NCI-H1930 (cell line): ENCODE results near the gene RALGDS.

Source experiments
- DNase-seq, 2 experiments: peaks; one replicate each; lab custom pipeline; 2025; lab: John Stamatoyannopoulos, UW

The RALGDS gene

GRCh38 chr9:133119103-133119845, 1.8 kb downstream of the RALGDS start:
- DNase-seq, result no peak

DNA sequence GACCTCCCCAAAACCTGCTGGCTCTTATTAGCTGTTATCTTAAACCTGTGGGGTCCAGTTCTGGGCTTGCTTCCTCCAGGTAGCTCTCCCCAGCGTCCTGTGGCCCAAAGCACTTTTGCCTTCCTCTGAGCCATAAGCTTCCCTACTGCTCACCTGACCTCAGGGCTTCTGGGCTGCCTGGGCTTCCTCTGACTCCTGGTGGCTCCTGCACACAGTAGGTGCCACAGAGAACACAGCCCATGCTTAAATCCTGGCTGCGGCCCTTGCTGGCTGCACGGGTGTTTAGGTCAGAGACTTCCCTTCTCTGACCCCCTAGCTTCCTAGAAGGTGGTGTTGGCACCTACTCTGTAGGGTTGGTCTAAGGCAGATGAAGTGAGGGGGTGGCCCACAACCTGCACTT, 2.5 kb downstream of the RALGDS start:
- DNase-seq, result no peak

DNA sequence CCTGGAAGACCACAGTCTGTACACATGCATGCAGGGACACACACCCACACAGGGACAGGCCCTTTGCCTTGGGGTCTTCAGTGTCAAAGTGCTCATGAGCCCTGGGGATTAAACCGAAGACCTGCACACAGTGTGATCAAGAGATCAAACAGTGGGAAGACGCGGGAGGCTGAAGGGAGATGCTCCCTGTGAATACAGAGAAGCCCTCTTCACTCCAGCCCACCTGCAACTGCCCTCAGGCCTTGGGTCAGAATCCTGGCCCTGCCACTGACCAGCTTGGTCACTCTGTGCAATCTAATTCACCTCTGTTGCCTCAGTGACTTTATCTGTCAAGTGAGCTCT, 2.9 kb downstream of the RALGDS start:
- no peak for DNase-seq

DNA sequence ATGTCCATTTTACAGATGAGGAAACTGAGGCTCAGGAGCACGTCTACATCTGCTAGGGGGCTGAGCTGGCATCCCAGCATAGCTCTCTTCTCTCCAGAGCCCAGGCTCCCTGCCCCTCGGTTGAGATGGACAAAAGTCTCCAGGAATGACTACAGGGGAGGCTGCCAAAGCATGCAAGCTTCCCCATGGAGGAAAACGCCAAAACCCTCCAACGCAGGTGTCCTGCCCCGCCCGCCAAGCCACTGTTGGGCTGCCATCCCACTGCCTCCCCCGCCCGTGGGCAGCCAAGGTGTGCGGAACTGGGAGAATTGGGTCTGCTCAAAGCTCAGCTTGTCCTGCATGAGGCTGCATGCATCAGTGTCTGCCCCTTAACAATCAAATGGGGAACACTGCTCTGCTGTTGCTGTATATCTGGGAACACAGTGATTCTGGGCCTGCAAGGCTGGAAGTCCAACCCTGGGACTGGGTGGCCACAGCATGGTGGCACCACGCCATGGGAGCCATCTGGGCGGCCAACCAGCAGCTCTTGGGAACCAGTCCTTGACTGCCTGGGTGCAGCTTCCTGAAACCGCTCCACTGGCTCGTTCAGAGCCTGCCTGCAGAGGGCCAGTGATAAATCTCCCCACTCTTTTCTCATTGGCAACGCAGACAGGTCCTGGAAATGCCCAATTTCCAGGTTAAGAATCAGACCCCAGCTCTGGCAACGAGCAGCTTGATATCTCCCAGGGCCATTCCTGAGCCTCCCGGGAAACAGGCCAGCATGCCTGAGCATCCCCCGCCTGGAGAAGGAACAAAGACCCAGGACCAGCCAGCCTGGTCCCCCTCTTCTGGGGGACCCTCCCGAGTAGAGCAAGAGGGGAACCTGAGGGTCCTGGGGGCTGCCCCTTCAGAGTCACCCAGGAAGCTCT, 3.5 kb downstream of the RALGDS start:
- DNase-seq, result no peak

DNA sequence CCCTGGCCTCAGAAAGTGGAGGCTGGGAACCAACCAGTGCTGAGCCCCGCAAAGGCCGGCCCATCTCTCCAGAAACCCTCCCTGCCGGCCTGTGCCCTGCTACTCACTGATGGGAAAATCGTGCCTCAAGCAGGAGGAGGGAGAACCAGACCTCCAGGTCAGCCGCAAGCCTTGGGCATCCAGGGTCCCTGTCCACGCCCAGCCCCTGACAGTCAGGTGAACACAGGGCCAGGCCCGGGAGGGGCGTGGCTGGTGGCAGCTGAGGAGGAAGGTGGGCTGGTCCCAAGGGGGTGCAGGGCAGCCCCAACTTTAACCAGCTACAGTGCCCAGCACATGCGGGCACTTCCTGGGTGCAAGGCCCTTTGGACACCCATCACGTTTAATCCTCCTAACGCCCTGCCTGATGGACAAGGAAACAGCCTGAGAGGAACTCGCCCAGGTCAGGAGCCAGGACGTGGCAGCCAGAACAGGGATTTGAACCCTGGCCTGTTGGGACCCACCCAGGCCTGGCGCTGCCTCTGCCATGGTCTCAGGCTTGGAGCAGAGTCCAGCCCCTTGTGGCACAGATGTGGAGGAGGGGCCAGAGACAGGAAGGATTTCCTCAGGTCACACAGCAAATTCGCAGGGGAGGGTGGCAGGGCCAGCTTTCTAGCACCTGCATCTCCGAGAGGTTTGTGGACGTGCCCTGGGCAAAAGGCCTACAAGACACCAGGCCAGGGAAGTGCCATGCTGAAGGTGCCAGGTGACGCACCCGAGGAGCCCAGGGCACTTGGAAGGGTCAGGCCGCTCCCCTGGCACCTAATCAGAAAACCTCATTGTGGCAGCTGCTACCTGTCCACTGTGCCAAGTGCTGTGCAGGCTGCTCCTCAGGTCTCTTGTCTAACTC, 4.5 kb downstream of the RALGDS start:
- DNase-seq, result no peak

GRCh38 chr9:133115604-133116345, 5.3 kb downstream of the RALGDS start:
- no peak for DNase-seq

- DNase-seq, result no peak
These were observed 6.0 kb downstream of the RALGDS start for GRCh38 chr9:133114886-133115603.

DNA sequence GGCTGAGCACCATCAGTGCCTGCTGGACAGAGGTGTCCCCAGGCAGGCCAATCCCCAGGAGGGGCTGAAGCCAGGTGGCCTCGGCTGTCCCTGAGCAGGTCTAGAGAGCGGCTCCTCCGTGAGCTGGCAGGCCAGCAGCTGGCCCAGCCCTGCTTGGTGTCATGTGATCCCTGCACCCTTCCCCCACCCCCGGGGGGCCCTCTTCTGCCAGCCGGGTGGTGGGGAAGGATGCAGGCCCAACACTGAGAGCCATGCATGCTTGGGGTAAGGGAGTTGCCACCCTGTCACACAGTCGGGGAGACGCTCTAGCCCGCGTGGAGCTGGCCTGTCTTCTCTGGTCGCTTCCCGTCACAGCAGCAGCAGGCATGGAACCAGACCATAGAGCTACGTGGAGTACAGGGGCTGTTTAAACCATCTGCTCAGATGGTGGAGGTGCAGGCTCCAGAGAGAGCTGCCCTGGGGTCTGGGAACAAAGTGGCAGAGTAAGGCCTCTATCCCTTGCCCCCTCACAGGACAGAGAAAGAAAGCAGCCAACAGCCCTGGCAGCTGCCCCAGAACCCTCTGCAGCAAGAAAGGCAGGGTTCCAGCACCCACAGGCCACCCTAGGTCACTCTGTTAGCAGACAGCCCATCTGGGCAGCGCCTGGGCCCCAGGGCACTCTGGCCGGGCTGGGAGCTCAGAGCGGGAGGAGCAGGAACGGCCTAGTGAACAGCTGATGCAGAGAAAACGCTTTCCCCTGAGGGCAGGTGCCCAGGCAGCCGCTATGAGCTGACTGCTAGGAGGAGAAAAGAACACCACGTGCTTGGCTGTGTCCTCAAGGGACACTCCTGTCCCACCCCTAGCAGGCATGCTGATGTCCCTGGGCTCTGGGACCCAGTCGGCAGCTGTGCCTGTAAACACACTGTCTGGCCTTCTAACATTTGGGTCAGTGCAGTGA, 6.8 kb downstream of the RALGDS start:
- DNase-seq, result no peak

DNA sequence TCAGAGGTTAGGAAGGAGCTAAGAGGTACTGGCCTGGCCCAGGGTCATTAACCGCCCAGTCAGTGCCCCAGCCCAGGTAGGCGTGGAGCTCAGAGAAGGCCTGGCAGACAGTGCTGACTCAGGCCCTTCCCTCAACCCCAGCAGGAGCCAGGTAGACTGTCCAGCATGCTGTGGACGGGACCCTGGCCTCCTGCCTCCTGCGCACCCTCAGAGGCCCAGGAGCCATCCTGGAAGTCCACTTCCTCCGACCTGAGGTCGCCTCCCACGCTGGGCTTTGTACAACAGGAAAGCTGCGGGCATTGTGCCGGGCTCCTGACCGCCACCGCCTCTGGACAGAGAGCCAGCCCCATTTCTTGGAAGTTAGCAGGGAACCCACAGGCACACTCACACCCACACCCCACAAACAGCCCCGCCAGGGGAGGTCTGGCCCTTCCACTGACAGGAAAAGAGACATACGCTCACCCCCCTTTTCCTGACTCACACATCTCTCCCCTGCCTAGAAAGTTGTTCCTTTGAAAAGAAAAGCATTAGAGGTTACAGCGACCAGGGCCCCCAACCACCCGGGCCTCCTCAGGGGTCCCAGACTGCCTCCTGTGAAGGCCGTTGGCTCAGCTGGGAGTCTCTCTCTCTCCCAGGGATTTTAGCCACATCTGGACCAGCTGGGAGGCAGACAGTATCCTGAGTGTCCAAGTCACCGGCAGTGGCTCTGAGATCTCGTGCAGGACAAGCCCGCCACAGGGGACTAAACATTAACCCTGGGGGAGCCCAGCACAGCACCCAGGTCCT, 7.7 kb downstream of the RALGDS start:
- DNase-seq, result no peak

DNA sequence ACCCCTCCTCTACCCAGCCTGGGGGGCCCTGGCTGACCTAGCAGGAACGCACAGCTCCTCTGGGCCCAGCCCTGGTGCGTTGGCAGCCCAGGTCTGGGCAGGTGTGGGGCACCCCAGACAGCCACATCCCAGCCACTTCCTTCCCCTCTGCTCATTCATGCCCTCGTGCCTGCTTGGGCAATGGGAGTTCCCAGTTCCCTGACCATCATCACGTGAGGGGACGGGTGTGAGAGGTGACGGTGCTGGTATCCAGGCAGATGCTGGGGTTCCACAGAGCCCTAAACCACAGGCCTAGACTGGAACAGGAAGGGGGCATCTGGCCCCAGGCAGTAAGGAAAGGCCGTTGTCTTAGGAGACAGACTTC, 8.4 kb downstream of the RALGDS start:
- DNase-seq, result no peak

GRCh38 chr9:133111808-133112662, 9.0 kb downstream of the RALGDS start:
- DNase-seq, result no peak

DNA sequence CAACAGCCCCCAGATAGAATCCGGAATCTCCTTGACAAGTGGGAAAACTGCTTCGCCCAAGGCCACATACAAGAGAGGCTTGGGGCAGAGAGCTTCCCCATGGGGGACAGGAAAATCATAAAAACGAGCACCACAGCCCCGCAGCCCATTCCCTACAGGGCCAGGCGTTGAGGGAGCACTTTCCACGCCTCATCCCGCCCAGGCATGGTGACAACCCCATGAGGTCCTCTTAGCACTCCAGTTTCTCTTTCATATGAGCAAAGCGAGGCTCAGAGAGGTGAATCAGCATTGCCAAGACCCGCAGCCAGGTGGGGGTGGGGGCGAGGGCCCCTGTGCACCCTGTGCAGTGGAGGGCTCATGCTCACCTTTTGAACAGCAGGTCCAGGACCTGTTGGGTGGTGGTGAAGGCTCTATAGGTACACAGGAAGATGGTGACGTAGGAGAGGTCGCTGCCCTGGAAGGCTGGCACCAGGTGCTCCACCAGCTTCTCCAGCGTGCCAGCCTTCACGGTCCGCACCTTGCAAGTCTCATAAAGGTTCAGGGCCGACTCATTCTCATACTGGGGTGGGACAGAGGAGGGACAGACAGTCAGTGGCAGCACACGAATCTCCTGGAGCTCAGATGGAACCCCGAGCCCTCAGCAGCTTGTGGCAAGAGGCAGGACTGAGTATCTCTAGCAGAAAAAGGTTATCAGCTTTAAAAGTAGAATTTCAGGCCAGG, 10.9 kb downstream of the RALGDS start:
- DNase-seq, result no peak

- no peak for DNase-seq
These were observed 12.0 kb downstream of the RALGDS start for GRCh38 chr9:133108794-133109641.

DNA sequence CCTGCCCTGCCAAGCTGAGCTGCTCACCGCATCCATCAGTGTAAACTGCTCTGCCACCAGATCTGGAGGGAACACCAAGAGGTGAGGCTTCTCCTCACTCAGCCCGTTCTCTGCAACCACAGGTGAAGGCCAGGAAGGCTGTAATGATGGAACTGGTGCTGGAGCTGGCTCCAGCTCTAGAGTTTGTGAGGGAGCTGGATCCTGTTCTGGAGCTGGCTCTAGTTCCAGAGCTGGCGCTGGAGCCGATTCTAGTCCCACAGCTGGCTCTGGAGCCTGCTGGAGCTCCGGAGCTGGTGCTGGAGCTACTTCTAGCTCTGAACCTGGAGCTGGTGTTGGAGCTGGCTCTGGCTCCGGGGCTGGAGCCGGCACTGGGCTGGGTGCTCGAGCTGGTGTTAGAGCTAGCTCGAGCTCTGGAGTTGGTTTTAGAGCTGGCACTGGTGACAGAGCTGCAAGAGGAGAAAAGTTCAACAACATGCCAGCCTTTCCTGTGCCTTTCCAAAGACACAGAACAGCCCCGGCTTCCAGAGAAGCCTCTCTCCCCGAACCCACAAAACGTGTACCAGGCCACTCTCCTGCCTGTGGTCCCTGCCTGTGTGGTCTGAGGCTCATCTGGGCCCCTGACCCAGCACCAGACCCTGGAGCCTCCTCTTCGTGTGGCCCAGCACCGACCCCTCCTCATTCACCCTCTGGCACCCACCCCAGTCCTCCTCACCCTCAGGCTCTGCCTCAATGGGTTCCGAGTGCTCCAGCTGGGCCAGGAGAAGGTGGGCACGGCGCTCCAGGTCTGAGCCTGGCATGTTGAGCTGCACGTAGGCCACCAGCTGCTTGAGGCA, 12.9 kb downstream of the RALGDS start:
- DNase-seq, result no peak

- DNase-seq, result no peak
These were observed 13.8 kb downstream of the RALGDS start for GRCh38 chr9:133107245-133107722.
